Neuron (in vitro differentiated cells): ENCODE data around the gene TREX2.

ENCODE experiments used
- H2AFZ ChIP-seq: one replicate; pipeline ENCODE4 v1.6.1; 2013; ENCODE audit warnings: low read depth, mild to moderate bottlenecking, inconsistent platforms, low read length, moderate library complexity
- H3K27me3 ChIP-seq: one replicate; pipeline ENCODE4 v1.6.1; 2013; ENCODE audit warnings: low read length; ENCODE audit not compliant: insufficient read depth
- H3K36me3 ChIP-seq: one replicate; pipeline ENCODE4 v1.6.1; 2013; ENCODE audit warnings: low read length; ENCODE audit not compliant: insufficient read depth
- H3K4me1 ChIP-seq: one replicate; pipeline ENCODE4 v1.6.1; 2013; ENCODE audit warnings: low read length; ENCODE audit not compliant: insufficient read depth
- H3K4me3 ChIP-seq: 2 replicates; pipeline ENCODE4 v1.5.1; 2013; ENCODE audit warnings: mild to moderate bottlenecking, low read length, moderate library complexity
- H3K9me3 ChIP-seq: one replicate; pipeline ENCODE4 v1.6.1; 2013; ENCODE audit warnings: low read length

Gene TREX2

DNA sequence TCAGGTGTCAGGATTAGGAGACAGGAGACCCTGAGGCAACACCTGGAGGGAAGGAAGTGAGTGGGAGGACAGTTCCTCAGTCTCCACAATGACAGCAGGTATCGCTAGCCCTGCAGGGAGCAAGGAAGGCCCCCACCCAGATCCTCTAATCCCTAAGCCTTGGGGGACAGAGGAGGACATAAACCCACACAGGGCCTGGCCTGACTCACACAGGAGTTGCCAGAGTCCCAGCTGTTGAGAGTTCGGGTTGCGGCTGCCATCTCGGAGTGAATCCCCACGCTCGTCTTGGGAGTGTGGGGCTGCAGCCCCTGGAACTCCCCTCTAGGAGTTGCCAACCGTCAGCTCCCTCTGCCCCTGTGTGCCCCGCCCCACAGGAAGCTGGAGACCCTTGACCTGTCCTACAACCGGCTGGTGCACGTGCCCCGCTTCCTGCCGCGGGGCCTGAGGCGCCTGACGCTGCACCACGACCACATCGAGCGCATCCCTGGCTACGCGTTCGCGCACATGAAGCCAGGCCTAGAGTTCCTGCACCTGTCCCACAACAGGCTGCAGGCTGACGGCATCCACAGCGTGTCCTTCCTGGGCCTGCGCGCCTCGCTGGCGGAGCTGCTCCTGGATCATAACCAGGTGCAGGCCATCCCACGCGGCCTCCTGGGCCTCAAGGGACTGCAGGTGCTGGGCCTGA is 39.7 kb upstream of the TREX2 start:
- Histone ChIP-seq H3K4me1 (peaks cover 2% of the 10 kb centered on the region), H3K9me3 (no peaks in the 10 kb centered on the region), H3K27me3 (peaks cover 20% of the 10 kb centered on the region), H3K36me3 (no peaks in the 10 kb centered on the region), H2AFZ (no peak overlapping the region), H3K4me3 (no peak overlapping the region)

GRCh38 chrX:153482376-153483015 is 36.6 kb upstream of the TREX2 start:
- peaks cover 36% of the 10 kb centered on the region for H3K27me3 ChIP-seq
- H3K36me3 ChIP-seq = no peaks in the 10 kb centered on the region
- no peaks in the 10 kb centered on the region for H3K4me1 ChIP-seq
- no peak overlapping the region for H2AFZ ChIP-seq
- H3K9me3 ChIP-seq = no peaks in the 10 kb centered on the region
- H3K4me3 ChIP-seq = no peak overlapping the region

GRCh38 chrX:153481043-153481442 is 35.2 kb upstream of the TREX2 start:
- no peak overlapping the region for H2AFZ ChIP-seq
- peaks cover 41% of the 10 kb centered on the region for H3K27me3 ChIP-seq
- H3K36me3 ChIP-seq = no peaks in the 10 kb centered on the region
- H3K9me3 ChIP-seq = no peaks in the 10 kb centered on the region
- H3K4me3 ChIP-seq = no peak overlapping the region
- H3K4me1 ChIP-seq = no peaks in the 10 kb centered on the region

DNA sequence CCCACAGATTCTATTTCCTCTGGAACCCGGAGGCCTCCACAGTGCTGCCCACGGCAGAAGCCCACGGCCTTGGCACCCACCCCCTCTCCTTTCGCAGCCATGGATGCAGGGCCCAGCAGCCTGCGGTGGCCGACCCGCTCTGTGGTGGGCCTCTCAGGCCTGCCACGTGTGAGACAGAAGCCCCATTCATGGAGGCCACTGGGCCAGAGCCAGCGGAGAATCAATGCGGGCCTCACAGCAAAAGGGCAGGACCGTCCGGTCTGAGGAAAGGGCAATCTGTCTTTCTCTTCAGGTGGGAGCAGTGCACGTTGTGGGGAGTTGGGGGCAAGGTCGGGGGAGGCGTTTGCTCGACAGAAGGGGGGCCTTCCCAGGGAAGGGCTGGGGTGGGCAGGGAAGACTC is 32.9 kb upstream of the TREX2 start:
- no peak overlapping the region for H2AFZ ChIP-seq
- H3K9me3 ChIP-seq = no peaks in the 10 kb centered on the region
- H3K27me3 ChIP-seq = peaks cover 41% of the 10 kb centered on the region
- H3K4me1 ChIP-seq = no peaks in the 10 kb centered on the region
- H3K36me3 ChIP-seq = no peaks in the 10 kb centered on the region
- no peak overlapping the region for H3K4me3 ChIP-seq

- Histone ChIP-seq H3K27me3 (peaks cover 38% of the 10 kb centered on the region), H3K4me1 (no peaks in the 10 kb centered on the region), H3K9me3 (no peaks in the 10 kb centered on the region), H3K4me3 (no peak overlapping the region), H2AFZ (no peak overlapping the region), H3K36me3 (no peaks in the 10 kb centered on the region)
Measured at GRCh38 chrX:153477901-153478300, 32.0 kb upstream of the TREX2 start.

DNA sequence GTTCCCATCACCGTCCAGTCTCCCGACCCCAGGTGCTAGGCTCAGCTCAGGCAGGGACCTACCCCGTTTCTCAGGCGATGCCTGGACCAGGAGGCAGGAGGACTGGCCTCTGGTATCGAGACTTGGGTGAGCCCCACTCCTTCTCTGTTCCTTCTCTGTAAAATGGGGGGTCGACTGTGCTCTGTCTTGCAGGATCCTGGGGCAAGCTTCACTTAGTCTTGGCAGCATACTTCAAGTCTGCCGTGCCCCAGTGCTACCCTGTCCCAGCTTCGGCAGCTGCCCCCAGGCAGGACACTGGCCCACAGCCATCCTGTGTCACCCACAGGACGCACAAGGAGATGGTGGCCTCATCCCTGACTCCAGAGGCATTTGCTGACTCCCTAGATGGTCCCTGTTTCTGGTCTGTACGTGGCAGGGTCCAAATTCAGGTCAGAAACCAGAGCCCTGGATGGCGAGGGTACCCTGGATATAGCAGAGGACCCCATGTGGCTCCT is 31.6 kb upstream of the TREX2 start:
- peaks cover 36% of the 10 kb centered on the region for H3K27me3 ChIP-seq
- H2AFZ ChIP-seq = no peak overlapping the region
- H3K9me3 ChIP-seq = no peaks in the 10 kb centered on the region
- H3K36me3 ChIP-seq = no peaks in the 10 kb centered on the region
- no peaks in the 10 kb centered on the region for H3K4me1 ChIP-seq
- H3K4me3 ChIP-seq = no peak overlapping the region

DNA sequence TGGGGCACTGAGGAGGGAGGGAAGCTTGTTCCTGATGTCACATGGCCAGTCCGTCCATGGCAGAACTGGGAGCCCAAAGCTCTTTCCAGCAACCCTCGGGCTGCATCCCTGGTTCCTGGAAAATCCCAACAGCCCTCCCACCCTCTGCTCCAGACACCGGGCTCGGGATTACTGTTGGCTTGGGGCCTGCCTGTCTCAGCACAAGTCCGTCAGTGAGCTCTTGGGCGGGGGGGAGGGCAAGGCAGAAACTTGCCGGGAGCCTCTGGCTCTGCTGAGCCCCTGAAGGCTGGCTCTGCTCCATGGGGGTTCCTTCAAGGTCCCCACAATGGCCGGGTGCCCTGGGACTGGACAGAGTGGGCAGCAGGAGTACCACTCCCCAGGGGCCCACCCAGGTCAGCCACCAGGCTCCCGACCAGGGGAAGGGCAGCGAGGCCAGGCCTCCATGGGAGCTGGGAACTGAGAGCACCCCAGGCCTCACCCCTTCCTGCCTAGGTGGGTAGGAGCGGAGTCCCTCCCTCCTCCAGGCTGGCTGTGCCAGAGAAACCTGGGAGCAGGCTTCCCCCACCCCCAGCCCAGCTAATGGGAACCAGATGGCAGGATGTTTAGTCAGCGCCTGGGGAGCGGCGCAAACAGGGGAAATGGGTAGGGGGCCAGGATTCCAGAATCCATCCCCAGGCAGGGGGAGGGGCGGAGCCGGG is 31.0 kb upstream of the TREX2 start:
- Histone ChIP-seq H2AFZ (no peak overlapping the region), H3K27me3 (peaks cover 34% of the 10 kb centered on the region), H3K9me3 (no peaks in the 10 kb centered on the region), H3K4me3 (no peak overlapping the region), H3K4me1 (no peaks in the 10 kb centered on the region), H3K36me3 (no peaks in the 10 kb centered on the region)

DNA sequence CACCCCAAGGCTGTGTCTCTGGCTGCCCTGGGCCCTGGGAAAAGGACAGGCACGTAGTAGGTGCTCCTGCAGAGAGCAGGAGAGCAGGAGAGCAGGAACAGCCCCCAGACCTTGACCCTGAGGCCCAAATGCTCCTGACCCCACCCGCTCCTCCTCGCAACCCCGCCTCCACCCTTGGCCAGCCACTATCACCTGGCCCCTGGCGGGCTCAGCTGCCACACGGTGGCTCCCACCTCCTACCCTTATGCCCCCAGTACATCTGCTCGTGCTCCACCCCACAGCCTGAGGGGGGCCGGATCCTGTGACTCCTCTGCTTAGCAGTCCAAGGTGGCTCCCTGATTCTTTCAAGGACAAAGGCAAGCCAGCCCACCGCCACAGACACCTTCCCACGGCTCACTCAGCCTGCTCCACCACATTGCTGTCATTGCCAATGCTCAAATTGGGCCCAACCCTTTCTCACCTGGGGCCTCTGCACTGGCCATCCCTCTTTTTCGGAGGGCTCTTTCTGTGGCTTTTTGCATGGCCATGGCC is 30.0 kb upstream of the TREX2 start:
- Histone ChIP-seq H3K4me3 (no peak overlapping the region), H2AFZ (no peak overlapping the region), H3K36me3 (no peaks in the 10 kb centered on the region), H3K9me3 (no peaks in the 10 kb centered on the region), H3K27me3 (peaks cover 34% of the 10 kb centered on the region), H3K4me1 (no peaks in the 10 kb centered on the region)

DNA sequence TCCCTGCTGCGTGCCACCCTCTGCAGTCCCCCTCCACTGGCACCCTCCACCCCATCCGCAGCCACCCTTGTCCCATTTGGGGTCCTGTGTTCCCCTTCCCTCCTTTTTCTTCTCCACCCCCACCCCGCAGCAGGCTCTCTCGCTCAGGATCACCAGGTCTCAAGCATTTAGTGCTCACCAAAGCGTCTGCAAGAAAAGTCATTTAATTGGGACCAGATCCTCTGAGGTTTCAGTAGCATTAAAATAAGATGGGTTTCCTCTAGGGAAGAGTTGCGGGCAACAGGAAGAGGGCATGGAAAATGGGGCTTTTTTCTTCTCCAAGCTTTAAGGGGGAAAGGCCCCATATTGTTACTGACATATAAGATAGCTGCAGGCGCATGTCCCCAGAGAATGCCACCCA is 29.4 kb upstream of the TREX2 start:
- H3K4me3 ChIP-seq = no peak overlapping the region
- H2AFZ ChIP-seq = no peak overlapping the region
- H3K4me1 ChIP-seq = no peaks in the 10 kb centered on the region
- H3K9me3 ChIP-seq = no peaks in the 10 kb centered on the region
- no peaks in the 10 kb centered on the region for H3K36me3 ChIP-seq
- H3K27me3 ChIP-seq = peaks cover 34% of the 10 kb centered on the region

DNA sequence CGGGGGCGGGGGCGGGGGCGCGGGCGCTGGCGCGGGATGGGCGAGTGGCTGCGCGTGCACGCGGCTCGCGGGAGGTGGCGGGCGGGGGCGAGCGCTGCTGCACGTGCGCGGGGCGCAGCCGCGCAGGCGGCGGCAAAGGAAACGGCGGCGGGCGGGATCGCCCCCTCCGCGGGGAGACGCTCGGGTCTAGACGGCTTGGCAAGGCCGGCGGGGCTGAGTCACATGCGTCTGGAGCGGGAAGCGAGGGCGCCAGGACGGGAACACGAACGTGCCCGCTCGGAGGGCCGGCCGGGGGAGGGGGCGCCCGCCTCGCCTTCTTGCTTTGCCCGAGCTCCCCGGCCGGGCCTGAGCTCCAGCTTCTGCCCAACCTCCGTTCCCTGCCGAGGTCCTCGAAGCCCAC is 28.9 kb upstream of the TREX2 start:
- H3K36me3 ChIP-seq = no peaks in the 10 kb centered on the region
- no peak overlapping the region for H3K4me3 ChIP-seq
- H3K27me3 ChIP-seq = peaks cover 30% of the 10 kb centered on the region
- H2AFZ ChIP-seq = no peak overlapping the region
- H3K4me1 ChIP-seq = no peaks in the 10 kb centered on the region
- H3K9me3 ChIP-seq = no peaks in the 10 kb centered on the region

DNA sequence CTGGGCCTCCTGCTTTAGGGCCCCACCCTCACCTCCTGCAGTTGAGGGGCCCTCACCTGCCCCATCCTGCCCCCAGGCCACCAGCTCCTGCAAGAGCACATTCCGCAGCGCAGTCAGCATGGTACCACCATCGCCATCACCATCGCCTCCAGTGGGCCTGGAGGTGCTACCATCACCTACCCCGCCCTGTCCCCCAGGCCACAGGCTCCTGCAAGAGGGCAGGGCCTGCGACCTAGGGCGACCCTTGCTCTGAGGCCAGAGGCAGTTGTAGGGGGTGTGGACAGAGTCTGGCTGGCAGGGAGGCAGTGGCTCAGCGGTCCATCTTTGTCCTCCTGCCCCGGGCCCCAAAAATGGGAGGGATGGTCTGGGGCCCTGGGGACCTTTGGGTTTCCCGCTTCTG is 28.4 kb upstream of the TREX2 start:
- Histone ChIP-seq H3K9me3 (no peaks in the 10 kb centered on the region), H3K4me1 (no peaks in the 10 kb centered on the region), H3K36me3 (no peaks in the 10 kb centered on the region), H3K4me3 (no peak overlapping the region), H3K27me3 (peaks cover 27% of the 10 kb centered on the region), H2AFZ (no peak overlapping the region)

DNA sequence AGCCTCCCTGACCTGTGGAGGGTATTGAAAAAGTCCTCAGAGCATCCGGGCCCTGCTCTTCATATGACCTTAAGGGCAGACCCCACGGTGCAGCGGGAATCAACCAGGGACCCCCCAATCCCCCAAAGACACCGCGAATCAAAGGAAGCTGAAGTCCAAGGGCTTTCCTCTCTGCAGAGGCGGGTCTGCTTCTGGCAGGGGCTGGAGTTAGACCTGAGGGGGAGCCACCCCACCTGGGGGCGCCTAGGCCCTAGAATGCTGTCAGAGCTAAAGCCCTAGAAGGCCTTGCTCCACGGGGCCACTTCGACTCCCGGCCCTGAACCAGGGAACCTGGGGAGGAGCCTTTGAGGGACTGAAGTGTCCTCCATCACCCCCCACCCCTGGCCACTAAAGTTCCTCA is 27.3 kb upstream of the TREX2 start:
- Histone ChIP-seq H2AFZ (no peak overlapping the region), H3K4me1 (no peaks in the 10 kb centered on the region), H3K9me3 (no peaks in the 10 kb centered on the region), H3K36me3 (no peaks in the 10 kb centered on the region), H3K4me3 (no peak overlapping the region), H3K27me3 (peaks cover 21% of the 10 kb centered on the region)

DNA sequence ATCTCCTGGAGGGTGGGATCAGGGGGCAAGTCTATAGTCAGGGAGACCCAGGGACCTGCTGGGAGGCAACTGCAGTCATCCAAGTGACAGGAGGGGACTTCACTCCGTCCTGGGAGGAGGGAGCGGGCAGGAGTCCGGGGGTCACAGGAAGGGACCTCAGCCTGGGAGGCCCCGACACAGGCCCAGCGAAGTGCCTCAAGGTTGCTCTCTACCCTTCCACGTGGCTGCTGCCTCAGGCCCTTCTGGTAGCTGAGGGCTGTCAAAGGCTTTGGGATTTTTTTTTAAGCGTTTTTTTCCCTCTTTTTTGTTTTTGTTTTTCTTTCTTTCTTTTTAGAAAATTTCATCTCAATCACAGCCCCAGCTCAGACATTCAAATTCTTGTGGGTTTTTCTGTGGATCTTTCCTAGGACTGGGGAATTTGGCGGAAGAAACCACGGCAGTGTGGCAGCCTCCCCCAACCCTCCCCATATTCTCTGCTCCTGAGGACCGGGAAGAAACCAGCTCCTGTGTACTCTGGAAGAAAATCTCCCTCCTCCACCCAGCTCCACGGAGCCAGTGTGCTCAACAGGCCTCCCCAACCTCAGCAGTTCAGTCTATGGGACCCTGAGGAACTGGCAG is 25.9 kb upstream of the TREX2 start:
- Histone ChIP-seq H3K9me3 (no peaks in the 10 kb centered on the region), H3K4me1 (no peaks in the 10 kb centered on the region), H3K27me3 (peaks cover 15% of the 10 kb centered on the region), H3K4me3 (no peak overlapping the region), H2AFZ (no peak overlapping the region), H3K36me3 (no peaks in the 10 kb centered on the region)
